A673 (cell line): ENCODE measurements around the gene ST6GALNAC4.

Experiments used
- CTCF ChIP-seq: fragments of 300-800, 200-600 bp; sonication (generic); conservative IDR thresholded peaks from 2 replicates; pipeline ENCODE4 v1.5.1; 2017; ENCODE audit warnings: low read depth, mild to moderate bottlenecking, antibody characterized with exemption, low read length, moderate library complexity, mixed read lengths
- EZH2 ChIP-seq: fragments of 200-600 bp; sonication (generic); IDR thresholded peaks from 2 replicates; pipeline ENCODE4 v1.6.1; 2017; ENCODE audit warnings: borderline replicate concordance, low read depth, mild to moderate bottlenecking, mixed read lengths, antibody characterized with exemption, low read length; ENCODE audit not compliant: poor library complexity, severe bottlenecking

- TF ChIP-seq CTCF (no peak), EZH2 (no peak)
These were observed 30.4 kb downstream of the ST6GALNAC4 start for GRCh38 chr9:127886401-127886972.
